Transverse colon (tissue), 4 donors: ENCODE data around the gene GPR143. TPM values are rescaled to one million over a fixed set of nuclear protein-coding genes. Genes with fewer than 3 reads are reported as not detected.
A peak's percentile ranks its signal among the peaks of the same experiment; 100 is the strongest.
"Not testable (repeated sequence)": the region's sequence is repeated elsewhere in the genome, so short reads cannot be mapped to it uniquely, and the experiment has no call there.

Experiments
- DNase-seq: peaks from one replicate; pipeline ENCODE4 v3.0.0-alpha.2; 2019
- H3K27ac ChIP-seq, 4 donors: fragments of 200-600 bp; sonication (generic); 2 replicates each; pipeline ENCODE4 v1.5.1; 2016 to 2018; ENCODE audit warnings: inconsistent platforms in 4 of 4
- H3K27me3 ChIP-seq: fragments of 200-600 bp; sonication (generic); 2 replicates; pipeline ENCODE4 v1.5.1; 2017; ENCODE audit warnings: inconsistent platforms
- H3K36me3 ChIP-seq, 4 donors: fragments of 200-600 bp; sonication (generic); 2 replicates each; pipeline ENCODE4 v1.5.1; 2017 to 2019; ENCODE audit warnings: inconsistent platforms in 4 of 4
- H3K4me1 ChIP-seq, 4 donors: fragments of 200-600 bp; sonication (generic); 2 replicates each; pipeline ENCODE4 v1.5.1; 2017 to 2020; ENCODE audit warnings: inconsistent platforms in 4 of 4
- H3K4me3 ChIP-seq, 4 donors: fragments of 200-600 bp; sonication (generic); 1 replicate in 1 of 4; 2 replicates in 3 of 4; pipeline versions ENCODE4 v1.5.1 to v1.6.1; 2017 to 2019; ENCODE audit warnings: inconsistent platforms in 4 of 4
- H3K9me3 ChIP-seq, 2 donors: fragments of 200-600 bp; sonication (generic); 2 replicates each; pipeline ENCODE4 v1.5.1; 2017 to 2019; ENCODE audit warnings: inconsistent platforms in 2 of 2
- EP300 ChIP-seq: sonication (generic); formaldehyde crosslinking; IDR thresholded peaks from one replicate; pipeline ENCODE4 v1.6.1; 2017; ENCODE audit warnings: antibody characterized with exemption, low read depth
- POLR2A ChIP-seq: fragments of 450-650 bp; IDR thresholded peaks from one replicate; pipeline ENCODE4 v1.6.1; 2016; ENCODE audit warnings: antibody characterized with exemption, mild to moderate bottlenecking, moderate library complexity
- POLR2AphosphoS5 ChIP-seq, 3 donors: sonication (generic); formaldehyde crosslinking; IDR thresholded peaks; one replicate each; pipeline ENCODE4 v1.6.1; 2016; ENCODE audit warnings: antibody characterized with exemption in 3 of 3
- WGBS, 2 donors: methylation state at CpG; one replicate each; pipeline ENCODE4 v1.1.5; 2018; ENCODE audit warnings: low coverage in 1 of 2; 5-methylcytosine and 5-hydroxymethylcytosine counted together
- in situ Hi-C, 4 donors: fragments of 200-750 bp; cut with MboI; loops; one replicate each; pipeline versions ENCODE4 v1.15.0 to v1.15.1; 2017; ENCODE audit warnings: low sequenced_read_pairs in 3 of 4, low pct_ligation_motif_present in 1 of 4, low pct_unique_long_range_greater_than_20kb in 1 of 4
- intact Hi-C: fragments of 100-400 bp; cut with DNase I; formaldehyde crosslinking; loops from one replicate; pipeline ENCODE4 v1.15.1; 2023; ENCODE audit warnings: low total_unique reads
- total RNA-seq, 4 donors: library from RNA; depleted of rRNA; stranded (reverse); fragments of >200 nt; gene quantifications; one replicate each; pipeline ENCODE4 v1.1.0, GENCODE V29; 2016
- TF ChIP-seq, protein P1 (sequence below), 5 experiments: fragments of 200-600 bp in 3 of 5; fragments of 450-650 bp in 2 of 5; sonication (generic) in 3 of 5; IDR thresholded peaks; 1 replicate in 2 of 5; 2 replicates in 3 of 5; pipeline ENCODE4 v1.5.1; 2016 to 2017; ENCODE audit warnings: antibody characterized with exemption in 5 of 5, inconsistent platforms in 3 of 5, mild to moderate bottlenecking in 2 of 5, moderate library complexity in 1 of 5

GPR143 gene
- total RNA-seq, result 1 to 10 TPM in 2 of 4 donors, not detected in 2; 1.1 to 1.6 TPM

- H3K4me3 ChIP-seq, result no peak within 1 kb of the TSS
- DNase-seq, result no peak
Measured at GRCh38 chrX:9765737-9766097, at the start of gene GPR143. TSS of gene GPR143 (minus strand) at chrX:9765847. CDS start at chrX:9765817, 30 bp downstream.

DNA sequence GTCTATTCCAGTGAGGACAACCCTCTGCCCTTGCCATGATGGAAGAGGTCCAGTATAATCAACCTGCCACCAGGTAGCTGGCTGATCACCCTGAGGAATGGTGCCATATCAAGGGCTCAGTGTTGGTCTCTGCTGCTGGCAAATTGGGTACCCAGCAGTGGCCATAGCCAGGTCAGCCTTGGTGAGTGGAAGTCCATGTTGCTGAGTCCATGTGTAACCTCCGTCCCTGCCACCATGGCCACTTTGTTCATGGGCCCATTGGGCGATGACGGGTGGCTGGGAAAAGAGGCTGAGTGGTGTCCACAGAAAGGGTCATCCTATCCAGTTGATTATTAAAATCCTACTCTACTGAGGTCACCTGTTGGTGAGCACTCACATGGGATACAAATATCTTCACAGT lies 45.4 kb upstream of the GPR143 start:
- H3K4me1 ChIP-seq, H3K36me3 ChIP-seq, H3K9me3 ChIP-seq, H3K27ac ChIP-seq, H3K27me3 ChIP-seq, H3K4me3 ChIP-seq, DNase-seq, in situ Hi-C loops, intact Hi-C loops: not testable (repeated sequence)
- 95% methylated on average over 3 of the region's 3 CpGs; no CpG with 5 or more reads in 1 of the 2 donors for WGBS, 2 donors

More at GRCh38 chrX:9765737-9766097, at the start of gene GPR143:
- in situ Hi-C loops (no loop called here), intact Hi-C loops (loop anchor here (5.0 kb wide), 1 partner anchor 1767 kb away; no protein-coding TSS in a partner anchor)
- peaks cover 10% of the 10 kb centered on the region for H3K27me3 ChIP-seq
- H3K36me3 ChIP-seq, result no peaks in the 10 kb centered on the region
- no peak for TF ChIP-seq POLR2A
- no peak for TF ChIP-seq EP300
- TF ChIP-seq POLR2AphosphoS5 (IDR thresholded peaks at IDR 0.05), result no peak
- TF ChIP-seq, protein P1, sequence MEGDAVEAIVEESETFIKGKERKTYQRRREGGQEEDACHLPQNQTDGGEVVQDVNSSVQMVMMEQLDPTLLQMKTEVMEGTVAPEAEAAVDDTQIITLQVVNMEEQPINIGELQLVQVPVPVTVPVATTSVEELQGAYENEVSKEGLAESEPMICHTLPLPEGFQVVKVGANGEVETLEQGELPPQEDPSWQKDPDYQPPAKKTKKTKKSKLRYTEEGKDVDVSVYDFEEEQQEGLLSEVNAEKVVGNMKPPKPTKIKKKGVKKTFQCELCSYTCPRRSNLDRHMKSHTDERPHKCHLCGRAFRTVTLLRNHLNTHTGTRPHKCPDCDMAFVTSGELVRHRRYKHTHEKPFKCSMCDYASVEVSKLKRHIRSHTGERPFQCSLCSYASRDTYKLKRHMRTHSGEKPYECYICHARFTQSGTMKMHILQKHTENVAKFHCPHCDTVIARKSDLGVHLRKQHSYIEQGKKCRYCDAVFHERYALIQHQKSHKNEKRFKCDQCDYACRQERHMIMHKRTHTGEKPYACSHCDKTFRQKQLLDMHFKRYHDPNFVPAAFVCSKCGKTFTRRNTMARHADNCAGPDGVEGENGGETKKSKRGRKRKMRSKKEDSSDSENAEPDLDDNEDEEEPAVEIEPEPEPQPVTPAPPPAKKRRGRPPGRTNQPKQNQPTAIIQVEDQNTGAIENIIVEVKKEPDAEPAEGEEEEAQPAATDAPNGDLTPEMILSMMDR (IDR thresholded peaks at IDR 0.05), result no peak
- no peaks in the 10 kb centered on the region for H3K9me3 ChIP-seq
- 48% methylated on average over 26 of the region's 26 CpGs; no CpG with 5 or more reads in 1 of the 2 donors for WGBS, 2 donors
- H3K27ac ChIP-seq, result no peak within 1 kb of the TSS
- H3K4me1 ChIP-seq, result no peaks in the 10 kb centered on the region

- 87% methylated on average over 5 of the region's 5 CpGs; no CpG with 5 or more reads in 1 of the 2 donors for WGBS, 2 donors
- in situ Hi-C loops, result not testable (repeated sequence)
Measured at GRCh38 chrX:9809876-9810275, 44.2 kb upstream of the GPR143 start.

DNA sequence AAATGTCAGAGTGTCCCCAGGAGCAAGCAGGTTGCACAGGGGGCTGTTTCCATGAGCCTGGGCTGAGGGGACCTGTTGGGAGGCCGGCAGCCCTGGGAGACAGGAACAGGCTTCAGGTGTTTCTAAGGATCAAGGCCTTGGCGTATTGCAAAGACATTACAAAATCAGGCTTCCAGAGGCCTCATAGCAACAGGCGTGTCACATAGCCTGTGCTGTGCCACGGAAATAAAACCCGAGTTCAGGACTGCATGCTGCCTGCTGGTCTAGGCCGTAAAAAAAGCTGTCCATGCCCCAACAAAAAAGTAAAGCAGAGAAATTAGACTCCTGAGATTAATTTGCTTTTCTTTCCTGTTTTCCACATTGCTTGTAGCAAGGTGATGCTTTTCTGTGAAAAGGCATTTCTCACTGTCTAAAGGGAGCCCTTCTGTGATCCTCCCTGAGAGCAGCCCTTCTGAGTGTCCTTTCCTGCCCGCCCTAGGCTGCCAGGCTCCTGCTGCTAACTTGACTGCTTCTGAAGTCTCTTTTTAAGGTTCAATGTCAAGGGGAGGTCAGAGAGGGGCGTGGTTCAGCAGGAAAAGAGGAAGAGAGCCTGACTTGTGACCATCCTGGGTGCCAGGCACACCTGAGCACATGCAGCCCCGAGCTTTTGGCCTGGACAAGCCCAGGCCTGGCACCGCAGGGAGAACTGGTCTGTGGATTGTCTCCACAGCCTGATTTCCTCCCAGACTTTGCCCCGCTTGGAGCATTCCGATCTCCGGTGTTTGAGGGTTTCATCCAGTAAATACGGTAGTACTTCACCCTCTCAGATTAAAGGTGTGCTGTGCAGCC lies 41.9 kb upstream of the GPR143 start:
- no peaks in the 10 kb centered on the region for H3K4me1 ChIP-seq
- in situ Hi-C loops, result no loop called here
- no peaks in the 10 kb centered on the region for H3K9me3 ChIP-seq
- peak overlapping the region in 3 of 4 donors; percentile 22 to 47 (median 37) for H3K27ac ChIP-seq
- no peaks in the 10 kb centered on the region for H3K27me3 ChIP-seq
- no peak for TF ChIP-seq POLR2A
- no peak for TF ChIP-seq POLR2AphosphoS5 (IDR thresholded peaks at IDR 0.05)
- TF ChIP-seq EP300, result no peak
- TF ChIP-seq, protein P1 (IDR thresholded peaks at IDR 0.05), result no peak
- H3K36me3 ChIP-seq, result no peaks in the 10 kb centered on the region
- DNase-seq, result peak; percentile 26
- no peak overlapping the region for H3K4me3 ChIP-seq
- WGBS, 2 donors, result 67% methylated on average over 14 of the region's 14 CpGs; no CpG with 5 or more reads in 1 of the 2 donors
- intact Hi-C loops, result loop anchor here (1.0 kb wide), 1 partner anchor 38 kb away; no protein-coding TSS in a partner anchor

More at GRCh38 chrX:9809876-9810275, 44.2 kb upstream of the GPR143 start:
- H3K27me3 ChIP-seq, DNase-seq, H3K4me3 ChIP-seq, H3K4me1 ChIP-seq, intact Hi-C loops, H3K9me3 ChIP-seq, H3K27ac ChIP-seq, H3K36me3 ChIP-seq: not testable (repeated sequence)

- in situ Hi-C loops, result no loop called here
- no peak overlapping the region for H3K4me3 ChIP-seq
- H3K4me1 ChIP-seq, result no peaks in the 10 kb centered on the region
- intact Hi-C loops, result no loop called here
- no peaks in the 10 kb centered on the region for H3K36me3 ChIP-seq
- no peaks in the 10 kb centered on the region for H3K9me3 ChIP-seq
- DNase-seq, result no peak
- no peak for TF ChIP-seq POLR2A
- TF ChIP-seq EP300, result no peak
- TF ChIP-seq POLR2AphosphoS5 (IDR thresholded peaks at IDR 0.05), result no peak
- TF ChIP-seq, protein P1 (IDR thresholded peaks at IDR 0.05), result no peak
- WGBS, 2 donors, result 90 to 93% methylated on average over 2 to 7 of the region's 7 CpGs
- no peaks in the 10 kb centered on the region for H3K27me3 ChIP-seq
- H3K27ac ChIP-seq, result no peak overlapping the region
Measured at GRCh38 chrX:9805956-9806355, 40.3 kb upstream of the GPR143 start.
